H1 (cell line): ENCODE data around the gene NR2F1. TPM values are rescaled to one million over a fixed set of nuclear protein-coding genes. Genes with fewer than 3 reads are reported as not detected.
A peak's percentile ranks its signal among the peaks of the same experiment; 100 is the strongest.

ENCODE experiments used
- CTCF ChIA-PET: fragments of 300-600 bp; sonication (Branson Sonifier 250); formaldehyde crosslinking; loops from one replicate; lab custom pipeline; 2021; ENCODE audit not compliant: partially characterized antibody; lab: Charles Lee
- POLR2A ChIA-PET: fragments of 300-600 bp; sonication (Branson Sonifier 250); formaldehyde crosslinking; loops from one replicate; lab custom pipeline; 2021; ENCODE audit warnings: inconsistent platforms; ENCODE audit not compliant: partially characterized antibody; lab: Charles Lee
- DNase-seq, 2 experiments: peaks; one replicate each; pipeline versions ENCODE4 v3.0.0 to v3.0.0-alpha.2; 2010 to 2022; ENCODE audit warnings: low spot score in 2 of 2, low read depth in 1 of 2, mixed read lengths in 1 of 2
- FAIRE-seq: peaks from 2 replicates; lab custom pipeline; 2011; peaks lifted over from hg19 to GRCh38; lab: Jason Lieb, UNC
- H2AFZ ChIP-seq: 2 replicates; pipeline ENCODE4 v1.8.1; 2012; ENCODE audit warnings: low read length, inconsistent platforms
- H2AK5ac ChIP-seq: 2 replicates; pipeline ENCODE4 v1.6.1; 2013; ENCODE audit warnings: low read depth, low read length
- H2BK120ac ChIP-seq: replicated peaks from 2 replicates; pipeline ENCODE3; 2013; ENCODE audit warnings: low read depth, low read length, inconsistent platforms
- H2BK12ac ChIP-seq: 2 replicates; pipeline ENCODE4 v1.6.1; 2013; ENCODE audit warnings: low read depth, low read length
- H2BK15ac ChIP-seq: 2 replicates; pipeline ENCODE4 v1.6.1; 2013; ENCODE audit warnings: low read length
- H2BK20ac ChIP-seq: 2 replicates; pipeline ENCODE4 v1.6.1; 2013; ENCODE audit warnings: low read length
- H2BK5ac ChIP-seq: 2 replicates; pipeline ENCODE4 v1.6.1; 2013; ENCODE audit warnings: low read depth, low read length
- H3K14ac ChIP-seq: 2 replicates; pipeline ENCODE4 v1.6.1; 2013; ENCODE audit warnings: inconsistent platforms; ENCODE audit not compliant: insufficient read length
- H3K18ac ChIP-seq: 2 replicates; pipeline ENCODE4 v1.6.1; 2013; ENCODE audit warnings: low read length; ENCODE audit errors: extremely low read depth
- H3K23ac ChIP-seq: 2 replicates; pipeline ENCODE4 v1.6.1; 2013; ENCODE audit warnings: inconsistent platforms; ENCODE audit not compliant: insufficient read length
- H3K23me2 ChIP-seq: 2 replicates; pipeline ENCODE4 v1.6.1; 2013; ENCODE audit warnings: low read depth, low read length
- H3K27ac ChIP-seq: 2 replicates; pipeline ENCODE4 v1.6.1; 2011; ENCODE audit warnings: low read depth, low read length, inconsistent platforms
- H3K27me3 ChIP-seq, 4 experiments: replicated peaks in 1 of 4; 1 replicate in 1 of 4; 2 replicates in 3 of 4; pipeline versions ENCODE4 v1.6.1 to v1.8.1; 2011 to 2013; ENCODE audit warnings: low read length in 3 of 4, mild to moderate bottlenecking in 3 of 4, inconsistent platforms in 2 of 4, mixed read lengths in 2 of 4, moderate library complexity in 1 of 4; ENCODE audit not compliant: control insufficient read depth in 3 of 4, insufficient read depth in 3 of 4; ENCODE audit errors: extremely low read depth in 1 of 4
- H3K36me3 ChIP-seq, 4 experiments: 2 replicates each; pipeline versions ENCODE4 v1.6.1 to v1.8.1; 2011 to 2013; ENCODE audit warnings: mild to moderate bottlenecking in 4 of 4, low read length in 3 of 4, moderate library complexity in 2 of 4, control low read depth in 1 of 4, inconsistent platforms in 1 of 4; ENCODE audit not compliant: insufficient read depth in 4 of 4, control insufficient read depth in 2 of 4
- H3K4ac ChIP-seq: replicated peaks from 2 replicates; pipeline ENCODE3; 2013; ENCODE audit warnings: low read length, low read depth, mixed read lengths, inconsistent platforms; ENCODE audit not compliant: insufficient read length
- H3K4me1 ChIP-seq, 4 experiments: replicated peaks in 1 of 4; 1 replicate in 1 of 4; 2 replicates in 3 of 4; pipeline versions ENCODE4 v1.6.1 to v1.8.1; 2011 to 2013; ENCODE audit warnings: low read length in 3 of 4, inconsistent platforms in 2 of 4, mixed read lengths in 1 of 4; ENCODE audit not compliant: insufficient read depth in 4 of 4, control insufficient read depth in 3 of 4
- H3K4me2 ChIP-seq, 2 experiments: 2 replicates each; pipeline versions ENCODE4 v1.6.1 to v1.8.1; 2011 to 2013; ENCODE audit warnings: low read depth in 2 of 2, low read length in 2 of 2, control low read depth in 1 of 2, inconsistent platforms in 1 of 2, mild to moderate bottlenecking in 1 of 2; ENCODE audit not compliant: insufficient read depth in 1 of 2
- H3K4me3 ChIP-seq, 4 experiments: fragments of 200-600, 300-600 bp in 1 of 4; sonication (generic), shearing (Covaris generic), sonication (Bioruptor Twin) in 1 of 4; 2 replicates each; pipeline versions ENCODE4 v1.5.1 to v1.8.1; 2011 to 2016; ENCODE audit warnings: low read length in 4 of 4, low read depth in 3 of 4, control low read depth in 2 of 4, inconsistent platforms in 2 of 4, mild to moderate bottlenecking in 2 of 4, mixed read lengths in 1 of 4, moderate library complexity in 1 of 4; ENCODE audit not compliant: insufficient read depth in 2 of 4; ENCODE audit errors: extremely low read depth in 1 of 4
- H3K56ac ChIP-seq: replicated peaks from 2 replicates; pipeline ENCODE3; 2013; ENCODE audit warnings: low read depth, mild to moderate bottlenecking, mixed read lengths, low read length, inconsistent platforms; ENCODE audit not compliant: insufficient read length
- H3K79me1 ChIP-seq: 2 replicates; pipeline ENCODE4 v1.6.1; 2013; ENCODE audit warnings: low read depth, low read length, control low read depth
- H3K79me2 ChIP-seq, 2 experiments: 2 replicates each; pipeline versions ENCODE4 v1.6.1 to v1.8.1; 2012 to 2013; ENCODE audit warnings: low read length in 2 of 2, mild to moderate bottlenecking in 2 of 2, inconsistent platforms in 1 of 2; ENCODE audit not compliant: insufficient read depth in 2 of 2, control insufficient read depth in 1 of 2
- H3K9ac ChIP-seq, 4 experiments: replicated peaks in 1 of 4; 1 replicate in 1 of 4; 2 replicates in 3 of 4; pipeline versions ENCODE4 v1.6.1 to v1.8.1; 2011 to 2013; ENCODE audit warnings: low read depth in 3 of 4, low read length in 3 of 4, control low read depth in 2 of 4, mild to moderate bottlenecking in 2 of 4, moderate library complexity in 2 of 4, inconsistent platforms in 1 of 4; ENCODE audit errors: extremely low read depth in 1 of 4
- H3K9me3 ChIP-seq, 2 experiments: 2 replicates each; pipeline versions ENCODE4 v1.6.1 to v1.8.1; 2012 to 2013; ENCODE audit warnings: mild to moderate bottlenecking in 2 of 2, moderate library complexity in 2 of 2, control low read depth in 1 of 2, inconsistent platforms in 1 of 2, low read depth in 1 of 2, low read length in 1 of 2, mixed read lengths in 1 of 2; ENCODE audit not compliant: insufficient read depth in 2 of 2
- H4K20me1 ChIP-seq, 2 experiments: replicated peaks in 1 of 2; 2 replicates each; pipeline versions ENCODE3 to v1.8.1; 2011 to 2013; ENCODE audit warnings: inconsistent platforms in 2 of 2, low read length in 2 of 2, mild to moderate bottlenecking in 1 of 2; ENCODE audit not compliant: insufficient read depth in 2 of 2, control insufficient read depth in 1 of 2
- H4K5ac ChIP-seq: 2 replicates; pipeline ENCODE4 v1.6.1; 2013; ENCODE audit warnings: low read length, low read depth, mixed read lengths, inconsistent platforms; ENCODE audit not compliant: insufficient read length
- H4K8ac ChIP-seq: 2 replicates; pipeline ENCODE4 v1.8.0; 2013; ENCODE audit warnings: mild to moderate bottlenecking, moderate library complexity, low read length, inconsistent platforms; ENCODE audit not compliant: insufficient read depth; ENCODE audit errors: extremely low read depth
- H4K91ac ChIP-seq: replicated peaks from 2 replicates; pipeline ENCODE3; 2013; ENCODE audit warnings: low read length, mixed read lengths, inconsistent platforms; ENCODE audit not compliant: insufficient read length
- HDAC2 ChIP-seq, 2 experiments: fragments of 300-600 bp in 1 of 2; sonication (generic) in 1 of 2; IDR thresholded peaks; 2 replicates each; pipeline ENCODE4 v1.6.1; 2011 to 2012; ENCODE audit warnings: low read depth in 2 of 2, low read length in 2 of 2, mild to moderate bottlenecking in 2 of 2, moderate library complexity in 2 of 2, borderline replicate concordance in 1 of 2, inconsistent platforms in 1 of 2
- RNF2 ChIP-seq: fragments of 200-900, 300-1000 bp; sonication (generic); IDR thresholded peaks from 2 replicates; pipeline ENCODE4 v1.7.1; 2016; ENCODE audit warnings: borderline replicate concordance, low read depth, mild to moderate bottlenecking, antibody characterized with exemption, low read length; ENCODE audit not compliant: poor library complexity, severe bottlenecking; ENCODE audit errors: missing control alignments
- TCF12 ChIP-seq: IDR thresholded peaks from 2 replicates; pipeline ENCODE4 v1.6.1; 2011; ENCODE audit warnings: low read depth, mild to moderate bottlenecking, low read length
- WGBS, 2 experiments: shearing (Covaris generic) in 1 of 2; methylation state at CpG; one replicate each; pipeline versions ENCODE4 v1.1.6 to v1.1.7; 2013 to 2015; ENCODE audit warnings: low lambda C conversion rate in 2 of 2, mixed read lengths in 2 of 2, inconsistent platforms in 1 of 2, low coverage in 1 of 2, missing lambda C conversion rate in 1 of 2; ENCODE audit not compliant: insufficient replicate concordance in 2 of 2, insufficient coverage in 1 of 2, insufficient read length in 1 of 2; ENCODE audit errors: extremely low coverage in 1 of 2, missing lambda C conversion rate in 1 of 2; 5-methylcytosine and 5-hydroxymethylcytosine counted together
- polyA plus RNA-seq, 7 experiments: library from polyadenylated mRNA; depleted of rRNA in 3 of 7; stranded (reverse) in 5 of 7; unstranded in 2 of 7; fragments of >200 nt in 5 of 7; fragments of 200-250 nt in 2 of 7; gene quantifications; 1 replicate in 5 of 7; 2 replicates in 1 of 7; 4 replicates in 1 of 7; pipeline versions ENCODE4 v1.2.1 to v1.2.3, GENCODE V29; 2011 to 2013; ENCODE audit warnings: missing spikeins in 2 of 7, mixed read lengths in 2 of 7
- total RNA-seq: library from RNA; stranded (reverse); fragmentation: NEBNext Ultra II Directional; extraction: Animal tissue kit (Norgen Biotek cat#: 25700); gene quantifications from 2 replicates; pipeline ENCODE4 v1.2.1, GENCODE V29; 2021

Gene NR2F1
- total and polyA plus RNA-seq, 2 of the 8 experiments (the other 6 are each of a cell fraction or from before 2014, with no cell fraction given), result not detected

GRCh38 chr5:93609762-93610161 is 26.7 kb downstream of the NR2F1 start:
- no peak overlapping the region for H3K4me2 ChIP-seq
- CTCF ChIA-PET, result interaction anchor here (3.2 to 3.6 kb wide), 2 partner anchors 11 kb away, joined by 12 to 32 read pairs; no protein-coding TSS in a partner anchor
- no peak overlapping the region for H3K56ac ChIP-seq
- H3K4me3 ChIP-seq, result no peak overlapping the region
- H3K14ac ChIP-seq, result no peak overlapping the region
- H3K23ac ChIP-seq, result no peak overlapping the region
- H3K23me2 ChIP-seq, result no peaks in the 10 kb centered on the region
- POLR2A ChIA-PET, result no interaction called here
- no peak for TF ChIP-seq HDAC2 (IDR thresholded peaks at IDR 0.05; ENCODE audit: borderline replicate concordance in 1 of 2, low read depth in 2 of 2, low read length in 2 of 2)
- TF ChIP-seq TCF12, result 0 out of 2 replicates have a peak, but pooled peaks have one; percentile 18
- peak; percentile 43 for TF ChIP-seq RNF2
- TF ChIP-seq, all 59 proteins: peak for 2
- DNase-seq, result no peak
- Histone ChIP-seq H4K91ac (no peak overlapping the region), H3K79me1 (no peaks in the 10 kb centered on the region), H2BK12ac (no peak overlapping the region), H3K27me3 (peaks cover 68 to 98% (median 87%) of the 10 kb centered on the region in 4 experiments), H3K9me3 (no peaks in the 10 kb centered on the region), H3K9ac (no peak overlapping the region), H2BK120ac (no peak overlapping the region), H2BK15ac (no peak overlapping the region), H4K5ac (no peak overlapping the region), H3K27ac (no peak overlapping the region), H2BK5ac (no peak overlapping the region), H3K79me2 (no peaks in the 10 kb centered on the region), H3K18ac (no peak overlapping the region), H4K20me1 (peaks cover 10 to 11% of the 10 kb centered on the region in 2 experiments), H3K36me3 (no peaks in the 10 kb centered on the region; a peak in 1 of 8 replicates), H3K4me1 (peaks cover 5 to 13% (median 10%) of the 10 kb centered on the region in 4 experiments; a peak in 6 of 7 replicates), H4K8ac (no peak overlapping the region), H3K4ac (no peak overlapping the region), H2BK20ac (no peak overlapping the region), H2AFZ (no peak overlapping the region), H2AK5ac (no peak overlapping the region)
- no peak for FAIRE-seq
- WGBS, 2 experiments, result 2% methylated on average over 7 of the region's 7 CpGs; no CpG with 5 or more reads in 1 of the 2 experiments
